HG03432 (cell line): Measurements from ENCODE around the gene FAM3C.
A peak's percentile ranks its signal among the peaks of the same experiment; 100 is the strongest.

ENCODE experiments used
- ATAC-seq: cut with Tn5 transposase; IDR thresholded peaks from one replicate; pipeline ENCODE4 v1.9.1; 2021; ENCODE audit warnings: mild to moderate bottlenecking, moderate library complexity; ENCODE audit not compliant: unreplicated experiment

FAM3C gene

GRCh38 chr7:121303422-121304101, 92.5 kb downstream of the FAM3C start:
- no peak for ATAC-seq

DNA sequence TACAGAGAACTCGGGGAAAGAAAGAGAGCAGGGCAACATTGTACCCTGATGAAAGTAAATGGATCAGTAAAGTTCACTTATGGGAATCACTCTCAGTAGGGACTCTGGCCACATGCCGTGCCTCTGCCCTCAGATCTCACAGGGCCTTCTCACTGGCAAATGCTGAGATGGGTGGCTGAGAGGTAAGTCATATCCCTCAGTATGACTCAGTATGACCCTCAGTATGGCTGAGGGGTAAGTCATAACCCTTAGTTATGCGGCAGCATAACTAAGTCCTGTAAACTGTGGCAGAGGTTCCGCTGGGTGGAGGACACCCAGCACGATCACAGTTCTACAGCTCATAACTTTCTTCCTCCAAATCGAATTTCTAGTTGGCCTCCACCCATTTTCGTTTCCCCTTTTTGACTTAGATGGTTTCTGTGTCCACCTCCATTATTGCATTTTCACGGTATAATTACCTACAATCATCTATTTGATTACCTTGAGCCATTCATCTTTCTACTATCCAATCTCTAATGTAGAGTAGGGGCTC, 93.8 kb downstream of the FAM3C start:
- ATAC-seq: peak; percentile 95

DNA sequence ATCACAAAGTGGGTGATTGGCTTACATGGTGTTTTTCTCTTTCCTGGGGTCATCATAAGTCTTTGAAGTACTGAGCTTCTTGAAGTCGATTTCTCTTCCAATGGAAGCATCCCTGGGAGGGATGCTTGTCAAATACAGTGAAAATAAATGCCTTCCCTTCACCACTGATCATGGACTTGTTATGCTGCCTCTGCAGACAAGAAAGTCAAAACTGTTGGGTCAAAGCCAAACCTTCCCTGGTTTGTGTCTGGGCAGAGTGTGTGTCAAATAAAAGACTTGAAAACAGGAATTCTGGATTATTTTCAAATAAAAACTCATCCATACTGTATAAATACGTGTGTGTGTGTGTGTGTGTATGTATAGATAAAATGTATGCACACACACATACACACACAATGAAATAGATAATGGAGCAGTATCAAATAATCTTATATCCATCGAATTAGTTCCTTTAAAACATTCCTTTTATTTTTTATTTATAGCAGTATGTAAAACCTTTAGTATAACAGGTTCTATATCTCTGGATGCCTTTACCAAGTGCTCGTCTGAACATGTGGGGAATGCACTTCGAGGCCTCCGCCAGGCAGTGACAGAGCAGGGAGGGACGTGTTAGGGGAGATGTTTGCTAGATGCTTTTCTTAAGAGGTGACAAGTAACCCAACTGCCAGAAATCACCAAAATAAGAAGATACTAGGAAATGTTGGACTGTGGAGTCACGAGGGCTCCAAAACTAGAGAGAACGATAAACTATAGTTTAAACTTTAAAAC, 94.5 kb downstream of the FAM3C start:
- ATAC-seq: no peak

DNA sequence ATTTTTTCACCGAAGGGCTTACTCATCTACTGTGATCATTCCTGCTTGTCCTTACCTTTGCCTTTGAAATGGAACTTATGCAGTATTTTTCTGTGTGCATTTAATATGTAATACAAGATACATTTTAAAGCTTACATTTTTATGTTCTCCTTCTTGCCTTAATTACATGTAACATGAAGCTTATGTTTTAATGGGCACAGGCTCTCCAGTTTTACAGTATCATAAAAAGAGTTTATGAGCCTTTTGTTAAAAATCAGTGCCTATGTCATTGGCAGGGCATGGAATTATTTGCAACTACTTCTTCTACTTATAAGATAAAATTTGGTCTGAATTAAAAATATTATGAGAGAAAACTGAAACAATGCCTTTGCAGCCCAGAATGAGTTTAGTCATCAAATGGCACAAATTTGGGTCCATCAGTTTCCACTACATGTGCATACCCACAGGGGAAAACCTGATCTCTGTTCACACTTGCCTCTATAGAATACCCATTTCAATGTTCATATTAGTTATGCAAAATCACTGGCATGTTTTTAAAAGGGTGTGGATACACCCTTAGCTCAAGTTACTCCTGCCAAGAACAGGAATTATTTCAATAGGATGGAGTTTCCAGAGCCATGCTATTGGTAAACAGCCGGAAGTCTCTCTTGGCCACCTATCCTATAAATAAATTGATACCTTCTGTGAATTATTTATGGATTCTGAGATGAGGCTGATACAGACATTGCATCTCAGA, 95.3 kb downstream of the FAM3C start:
- no peak for ATAC-seq
